ENCODE results near the gene MTHFD1L. TPM values are rescaled to one million over a fixed set of nuclear protein-coding genes. Genes with fewer than 3 reads are reported as not detected.
"Not testable (repeated sequence)": the region's sequence is repeated elsewhere in the genome, so short reads cannot be mapped to it uniquely, and the experiment has no call there.

Gene MTHFD1L
- total RNA-seq, 1 donor from 2014 or later, result 10.4 TPM

DNA sequence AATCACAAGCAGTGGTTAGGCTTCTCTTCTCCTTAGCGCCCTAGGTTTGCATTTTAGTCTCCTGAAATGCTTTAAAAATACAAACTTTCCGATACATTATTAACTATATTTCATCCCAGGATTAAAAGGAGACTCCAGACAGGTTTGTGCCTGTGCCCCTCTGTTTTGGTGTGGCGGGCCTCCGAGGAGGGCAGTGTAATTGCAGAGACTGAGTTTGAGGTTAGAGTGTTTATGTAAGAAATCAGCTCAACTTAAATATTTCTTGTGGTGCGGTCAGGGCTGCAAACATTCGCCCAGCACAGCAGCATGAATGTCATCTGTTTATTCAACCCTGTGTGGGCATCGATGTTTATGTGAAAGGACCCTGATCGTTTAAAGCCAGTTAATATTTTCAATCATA is 243.9 kb downstream of the MTHFD1L start:
- Histone ChIP-seq H3K4me3 (no peak overlapping the region), H3K36me3 (no peaks in the 10 kb centered on the region), H3K4me1 (no peaks in the 10 kb centered on the region), H3K9me3 (no peaks in the 10 kb centered on the region), H3K27ac (no peak overlapping the region), H3K27me3 (no peaks in the 10 kb centered on the region)
- DNase-seq (ENCODE audit: low spot score in 2 of 2), result no peak
- intact Hi-C loops (cut with DNase I), result no loop called here
- TF ChIP-seq, protein P1, sequence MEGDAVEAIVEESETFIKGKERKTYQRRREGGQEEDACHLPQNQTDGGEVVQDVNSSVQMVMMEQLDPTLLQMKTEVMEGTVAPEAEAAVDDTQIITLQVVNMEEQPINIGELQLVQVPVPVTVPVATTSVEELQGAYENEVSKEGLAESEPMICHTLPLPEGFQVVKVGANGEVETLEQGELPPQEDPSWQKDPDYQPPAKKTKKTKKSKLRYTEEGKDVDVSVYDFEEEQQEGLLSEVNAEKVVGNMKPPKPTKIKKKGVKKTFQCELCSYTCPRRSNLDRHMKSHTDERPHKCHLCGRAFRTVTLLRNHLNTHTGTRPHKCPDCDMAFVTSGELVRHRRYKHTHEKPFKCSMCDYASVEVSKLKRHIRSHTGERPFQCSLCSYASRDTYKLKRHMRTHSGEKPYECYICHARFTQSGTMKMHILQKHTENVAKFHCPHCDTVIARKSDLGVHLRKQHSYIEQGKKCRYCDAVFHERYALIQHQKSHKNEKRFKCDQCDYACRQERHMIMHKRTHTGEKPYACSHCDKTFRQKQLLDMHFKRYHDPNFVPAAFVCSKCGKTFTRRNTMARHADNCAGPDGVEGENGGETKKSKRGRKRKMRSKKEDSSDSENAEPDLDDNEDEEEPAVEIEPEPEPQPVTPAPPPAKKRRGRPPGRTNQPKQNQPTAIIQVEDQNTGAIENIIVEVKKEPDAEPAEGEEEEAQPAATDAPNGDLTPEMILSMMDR (IDR thresholded peaks at IDR 0.05), result no peak

DNA sequence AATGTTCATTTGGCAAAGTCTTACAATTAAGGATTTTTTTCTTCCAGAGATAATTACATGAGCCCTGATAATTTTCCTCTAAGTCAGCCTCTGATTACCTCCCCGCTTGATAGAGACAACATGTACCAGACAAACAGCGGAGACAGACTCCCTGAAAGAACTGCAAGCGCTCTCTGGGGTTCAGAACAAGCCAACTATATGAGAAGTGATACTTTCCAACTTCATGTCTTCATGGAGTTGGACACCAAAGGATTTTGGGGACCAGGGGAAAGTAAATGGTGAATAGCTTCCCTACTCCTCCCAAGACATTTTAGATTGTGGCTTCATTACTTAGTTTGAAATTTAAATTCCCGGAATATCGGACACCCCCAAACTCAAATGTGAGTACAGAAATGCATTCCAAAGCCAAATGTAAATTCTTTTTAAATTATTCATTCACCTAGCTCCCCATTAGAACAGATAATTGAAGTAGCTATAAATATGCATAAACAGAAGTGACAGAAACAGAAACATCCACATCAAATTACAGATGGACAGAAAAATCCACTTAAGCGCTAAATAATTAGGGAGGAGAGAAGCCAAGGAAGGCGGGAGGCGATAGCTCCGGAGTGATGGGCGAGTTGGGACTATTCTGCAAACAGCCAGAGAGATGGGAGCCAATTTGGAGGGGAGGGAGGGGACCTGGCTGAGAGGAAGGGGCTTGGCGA is 244.5 kb downstream of the MTHFD1L start:
- H3K4me1 ChIP-seq, result no peaks in the 10 kb centered on the region
- intact Hi-C loops (cut with DNase I), result no loop called here
- TF ChIP-seq, protein P1 (IDR thresholded peaks at IDR 0.05), result no peak
- DNase-seq (ENCODE audit: low spot score in 2 of 2), result no peak
- no peak overlapping the region for H3K4me3 ChIP-seq
- no peaks in the 10 kb centered on the region for H3K36me3 ChIP-seq
- H3K9me3 ChIP-seq, result no peaks in the 10 kb centered on the region
- no peaks in the 10 kb centered on the region for H3K27me3 ChIP-seq
- H3K27ac ChIP-seq, result no peak overlapping the region

DNA sequence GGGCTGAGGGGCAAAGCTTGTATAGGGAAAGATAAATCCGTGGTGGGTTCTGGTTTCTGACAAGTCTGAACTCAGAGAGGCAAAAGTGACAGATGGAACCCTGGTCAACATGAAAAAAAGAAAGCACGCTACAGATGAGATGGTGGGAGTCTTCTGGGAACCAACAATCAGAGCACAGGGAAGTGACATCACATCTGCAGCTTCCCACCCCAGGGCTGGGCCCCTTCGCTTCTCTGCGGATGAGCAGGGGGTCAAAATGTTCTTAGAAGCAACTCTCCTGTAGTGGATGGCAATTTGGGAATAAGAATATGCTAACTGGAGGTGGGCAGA is 245.0 kb downstream of the MTHFD1L start:
- Histone ChIP-seq H3K27me3 (no peaks in the 10 kb centered on the region), H3K9me3 (no peaks in the 10 kb centered on the region), H3K4me1 (no peaks in the 10 kb centered on the region), H3K36me3 (no peaks in the 10 kb centered on the region), H3K4me3 (no peak overlapping the region), H3K27ac (no peak overlapping the region)
- intact Hi-C loops (cut with DNase I), result no loop called here
- DNase-seq (ENCODE audit: low spot score in 2 of 2), result no peak
- TF ChIP-seq, protein P1 (IDR thresholded peaks at IDR 0.05), result no peak

DNA sequence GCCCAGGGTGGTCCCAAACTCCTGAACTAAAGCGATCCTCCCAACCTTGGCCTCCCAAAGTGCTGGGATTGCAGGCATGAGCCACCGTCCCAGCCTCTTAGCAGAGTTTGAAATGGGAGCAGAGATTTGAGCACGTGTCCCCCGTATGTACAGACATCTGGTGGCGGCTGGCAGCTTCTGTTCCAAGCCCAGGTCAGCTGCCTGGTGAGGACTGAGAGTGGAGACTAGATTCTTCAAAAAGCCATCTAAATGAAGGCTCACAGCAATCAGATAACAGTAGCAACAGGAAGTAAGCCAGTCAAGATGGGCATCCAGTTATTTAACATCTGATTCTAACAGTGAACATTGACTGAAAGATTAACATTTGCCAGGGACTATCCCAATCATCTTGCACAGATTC is 246.2 kb downstream of the MTHFD1L start:
- H3K9me3 ChIP-seq, result no peaks in the 10 kb centered on the region
- H3K4me1 ChIP-seq, result no peaks in the 10 kb centered on the region
- H3K27me3 ChIP-seq, result no peaks in the 10 kb centered on the region
- intact Hi-C loops (cut with DNase I), result no loop called here
- TF ChIP-seq, protein P1 (IDR thresholded peaks at IDR 0.05), result no peak
- H3K36me3 ChIP-seq, result no peaks in the 10 kb centered on the region
- H3K27ac ChIP-seq, result no peak overlapping the region
- H3K4me3 ChIP-seq, result no peak overlapping the region
- DNase-seq (ENCODE audit: low spot score in 2 of 2), result no peak

DNA sequence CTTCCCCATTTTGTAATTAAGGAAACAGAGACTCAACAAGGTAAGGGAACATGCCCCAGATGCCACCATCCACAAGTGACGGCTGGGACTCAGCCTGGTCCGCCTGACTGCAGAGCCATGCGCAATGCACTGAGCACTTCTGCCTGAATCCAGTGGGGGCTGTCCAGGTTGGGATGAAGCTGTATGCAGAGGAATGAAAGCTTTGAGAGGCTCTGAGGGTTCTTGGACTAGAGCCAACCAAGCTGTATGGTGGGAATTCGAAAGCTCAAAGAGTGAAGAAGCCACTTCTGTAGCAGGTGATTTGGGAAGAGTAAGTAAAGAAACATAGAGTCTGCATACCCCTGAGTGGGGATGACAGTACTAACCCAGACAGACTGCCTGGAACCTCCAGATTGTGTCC is 246.6 kb downstream of the MTHFD1L start:
- TF ChIP-seq, protein P1 (IDR thresholded peaks at IDR 0.05), result no peak
- H3K9me3 ChIP-seq, result no peaks in the 10 kb centered on the region

DNA sequence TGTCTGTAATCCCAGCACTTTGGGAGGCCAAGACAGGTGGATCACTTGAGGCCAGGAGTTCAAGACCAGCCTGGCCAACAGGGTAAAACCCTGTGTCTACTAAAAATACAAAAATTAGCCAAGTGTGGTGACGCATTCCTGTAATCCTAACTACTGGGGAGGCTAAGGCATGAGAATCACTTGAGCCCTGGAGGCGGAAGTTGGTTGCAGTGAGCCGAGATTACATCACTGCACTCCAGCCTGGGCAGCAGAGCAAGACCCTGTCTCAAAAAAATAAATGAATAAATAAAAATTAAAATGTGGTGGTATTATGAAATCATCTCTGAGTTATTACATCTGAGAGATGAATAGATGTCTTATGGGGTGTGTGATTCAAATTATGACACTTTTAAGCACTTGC is 247.4 kb downstream of the MTHFD1L start:
- H3K4me3 ChIP-seq; H3K9me3 ChIP-seq; intact Hi-C loops (cut with DNase I); H3K4me1 ChIP-seq; H3K27me3 ChIP-seq; H3K27ac ChIP-seq; H3K36me3 ChIP-seq; DNase-seq (ENCODE audit: low spot score in 2 of 2): not testable (repeated sequence)

More for the DNA sequence above, 246.6 kb downstream of the MTHFD1L start:
- Histone ChIP-seq H3K27ac (no peak overlapping the region), H3K4me3 (no peak overlapping the region), H3K4me1 (no peaks in the 10 kb centered on the region), H3K36me3 (no peaks in the 10 kb centered on the region), H3K27me3 (no peaks in the 10 kb centered on the region)
- no peak for DNase-seq (ENCODE audit: low spot score in 2 of 2)
- intact Hi-C loops (cut with DNase I), result no loop called here
